Skeletal muscle satellite cell (primary cell): ENCODE measurements around the gene BRD9.
"Not testable (repeated sequence)": the region's sequence is repeated elsewhere in the genome, so short reads cannot be mapped to it uniquely, and the experiment has no call there.

Experiments
- H3K27me3 ChIP-seq: 2 replicates; pipeline ENCODE4 v1.7.0; 2013; ENCODE audit warnings: low read length; ENCODE audit not compliant: control insufficient read depth, insufficient read depth
- H3K36me3 ChIP-seq: 2 replicates; pipeline ENCODE4 v1.7.0; 2013; ENCODE audit warnings: mild to moderate bottlenecking, control low read depth, low read length; ENCODE audit not compliant: insufficient read depth
- H3K4me1 ChIP-seq: 2 replicates; pipeline ENCODE4 v1.7.0; 2013; ENCODE audit warnings: low read length; ENCODE audit not compliant: control insufficient read depth, insufficient read depth
- H3K4me2 ChIP-seq: 2 replicates; pipeline ENCODE4 v1.7.0; 2013; ENCODE audit warnings: mild to moderate bottlenecking, low read length
- H3K4me3 ChIP-seq: 2 replicates; pipeline ENCODE4 v1.7.0; 2013; ENCODE audit warnings: low read length
- H3K9ac ChIP-seq: 2 replicates; pipeline ENCODE4 v1.7.0; 2013; ENCODE audit warnings: mild to moderate bottlenecking, low read depth, low read length, moderate library complexity
- H3K9me3 ChIP-seq: replicated peaks from 2 replicates; pipeline ENCODE4 v1.7.0; 2013; ENCODE audit warnings: mild to moderate bottlenecking, control low read depth, low read length

Gene BRD9

GRCh38 chr5:882253-883183, 10.1 kb downstream of the BRD9 start:
- Histone ChIP-seq H3K4me1 (no peaks in the 10 kb centered on the region), H3K4me3 (no peak overlapping the region), H3K27me3 (no peaks in the 10 kb centered on the region), H3K36me3 (peaks cover 76% of the 10 kb centered on the region), H3K9me3 (no peaks in the 10 kb centered on the region), H3K9ac (no peak overlapping the region), H3K4me2 (no peak overlapping the region)

GRCh38 chr5:881551-881935, 11.1 kb downstream of the BRD9 start:
- no peak overlapping the region for H3K4me3 ChIP-seq
- no peak overlapping the region for H3K4me2 ChIP-seq
- peaks cover 74% of the 10 kb centered on the region for H3K36me3 ChIP-seq
- no peaks in the 10 kb centered on the region for H3K4me1 ChIP-seq
- H3K27me3 ChIP-seq, result no peaks in the 10 kb centered on the region
- H3K9me3 ChIP-seq, result no peaks in the 10 kb centered on the region
- H3K9ac ChIP-seq, result no peak overlapping the region

GRCh38 chr5:880816-881550, 11.6 kb downstream of the BRD9 start:
- Histone ChIP-seq H3K4me2 (no peak overlapping the region), H3K9ac (no peak overlapping the region), H3K27me3 (no peaks in the 10 kb centered on the region), H3K4me3 (no peak overlapping the region), H3K36me3 (peaks cover 69% of the 10 kb centered on the region), H3K9me3 (no peaks in the 10 kb centered on the region), H3K4me1 (no peaks in the 10 kb centered on the region)

- not testable (repeated sequence) for H3K9ac ChIP-seq, H3K27me3 ChIP-seq, H3K4me2 ChIP-seq, H3K4me1 ChIP-seq, H3K9me3 ChIP-seq, H3K4me3 ChIP-seq
- H3K36me3 ChIP-seq, result peaks cover 54% of the 10 kb centered on the region
Observed at GRCh38 chr5:878677-879076, 13.9 kb downstream of the BRD9 start.

DNA sequence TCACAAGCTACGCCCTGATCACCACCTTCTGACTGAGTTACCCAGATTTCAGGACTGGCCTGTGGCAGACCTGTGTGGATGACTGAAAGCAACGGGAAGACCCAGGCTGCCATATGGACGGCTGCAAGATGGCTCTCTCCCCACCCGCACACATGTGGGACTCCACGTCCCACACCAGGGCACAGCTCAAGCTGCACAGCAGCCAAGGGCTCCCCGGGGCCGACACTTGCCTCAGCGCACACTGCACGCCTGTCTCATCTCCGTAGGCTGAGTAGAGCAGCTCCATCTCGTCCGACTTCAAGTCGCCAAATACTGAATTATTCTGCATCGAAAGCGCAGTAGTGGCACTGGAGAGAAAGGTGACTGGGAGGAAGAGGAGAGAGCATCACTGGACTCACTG, 14.5 kb downstream of the BRD9 start:
- Histone ChIP-seq H3K4me3 (no peak overlapping the region), H3K9me3 (no peaks in the 10 kb centered on the region), H3K36me3 (peaks cover 54% of the 10 kb centered on the region), H3K4me1 (no peaks in the 10 kb centered on the region), H3K27me3 (no peaks in the 10 kb centered on the region), H3K4me2 (no peak overlapping the region), H3K9ac (no peak overlapping the region)

DNA sequence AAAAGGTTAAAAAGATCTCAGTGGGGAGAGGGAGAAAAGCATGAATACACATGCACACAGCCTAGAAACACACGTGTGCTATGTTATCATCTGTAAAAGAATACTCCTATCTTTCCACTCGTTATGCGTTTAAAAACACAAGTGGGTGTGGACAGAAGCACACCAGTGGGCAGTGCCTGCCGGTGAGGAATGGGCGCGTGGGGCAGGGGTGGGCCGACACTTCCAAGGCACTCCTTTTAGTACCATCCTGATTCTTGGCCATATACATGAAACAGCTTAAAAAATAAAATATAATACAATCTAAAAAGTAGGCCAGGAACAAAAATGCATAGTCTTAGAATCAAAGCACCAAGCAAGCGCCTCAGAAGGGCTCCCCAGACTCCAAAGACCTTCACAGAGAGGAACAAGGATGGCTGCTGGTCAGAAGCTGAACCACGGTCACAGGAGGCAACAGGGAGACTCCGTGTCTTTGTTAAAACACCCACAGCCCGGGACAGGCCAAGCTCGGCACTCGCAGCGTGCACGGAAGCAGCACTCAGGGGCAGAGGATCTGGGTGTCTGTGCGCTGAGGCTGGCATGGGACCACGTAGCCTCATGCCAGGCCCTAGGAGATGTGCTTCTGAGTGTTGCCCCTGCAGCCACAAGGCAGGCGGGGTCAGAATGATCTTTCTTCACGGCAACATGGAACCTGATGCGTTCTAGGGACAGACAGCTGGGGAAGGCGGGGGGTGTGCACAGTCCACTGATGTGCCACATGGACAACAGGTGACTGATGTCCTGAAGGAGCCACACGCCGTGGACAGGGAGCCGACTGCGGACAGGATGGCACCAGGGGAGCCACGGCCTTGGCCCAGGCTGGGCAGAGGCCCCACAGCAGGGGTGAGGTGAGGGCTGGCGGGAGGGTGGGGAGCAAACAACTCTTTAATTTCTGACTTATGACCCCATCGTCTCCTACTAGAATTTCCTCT, 15.9 kb downstream of the BRD9 start:
- Histone ChIP-seq H3K4me1 (no peaks in the 10 kb centered on the region), H3K4me2 (no peak overlapping the region), H3K36me3 (peaks cover 48% of the 10 kb centered on the region), H3K9ac (no peak overlapping the region), H3K9me3 (no peaks in the 10 kb centered on the region), H3K27me3 (no peaks in the 10 kb centered on the region), H3K4me3 (no peak overlapping the region)

- H3K9ac ChIP-seq, result no peak overlapping the region
- no peaks in the 10 kb centered on the region for H3K9me3 ChIP-seq
- H3K4me3 ChIP-seq, result no peak overlapping the region
- no peaks in the 10 kb centered on the region for H3K27me3 ChIP-seq
- H3K4me2 ChIP-seq, result no peak overlapping the region
- peaks cover 49% of the 10 kb centered on the region for H3K36me3 ChIP-seq
- H3K4me1 ChIP-seq, result no peaks in the 10 kb centered on the region
Observed at GRCh38 chr5:875931-876330, 16.7 kb downstream of the BRD9 start.

DNA sequence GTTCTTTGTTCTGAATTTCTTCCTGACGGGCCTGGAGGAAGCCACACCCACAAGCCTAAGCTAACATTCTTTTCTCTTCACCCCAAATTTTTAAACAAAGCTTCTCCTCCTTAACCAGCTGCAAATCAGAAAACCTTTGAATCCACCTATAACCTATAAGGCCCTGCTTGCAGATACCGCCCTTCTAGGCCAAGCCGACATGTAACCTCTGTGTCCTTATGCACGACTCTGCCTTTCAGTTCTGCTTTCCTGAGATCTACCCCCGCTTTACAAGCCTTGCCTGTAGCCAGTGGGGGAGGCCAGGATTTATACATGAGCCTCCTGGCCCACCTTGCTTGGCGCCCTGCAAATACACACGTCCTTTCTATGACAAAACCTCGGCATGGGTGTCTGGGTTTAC, 19.3 kb downstream of the BRD9 start:
- Histone ChIP-seq H3K4me3 (no peak overlapping the region), H3K36me3 (peaks cover 73% of the 10 kb centered on the region), H3K9ac (no peak overlapping the region)

DNA sequence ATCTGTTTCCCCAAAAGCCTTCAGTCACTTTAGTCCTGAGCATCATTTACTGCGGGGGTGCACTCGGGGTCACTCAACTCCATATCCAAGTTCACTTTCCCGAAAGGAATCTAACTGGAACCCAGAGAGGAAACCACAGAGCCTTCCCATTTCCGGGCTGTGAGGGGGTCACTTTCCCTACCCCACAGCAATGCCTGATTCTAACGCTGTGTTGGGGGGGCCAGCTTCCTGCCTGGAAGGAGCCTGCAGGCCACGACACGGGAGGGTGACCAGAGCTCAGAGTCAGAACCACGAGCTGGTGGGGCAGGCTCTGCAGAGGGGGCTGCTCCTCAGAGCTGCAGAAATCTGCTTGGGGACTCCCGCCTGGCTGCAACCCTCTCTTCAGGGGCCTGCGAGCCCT, 20.3 kb downstream of the BRD9 start:
- Histone ChIP-seq H3K4me2 (no peak overlapping the region), H3K36me3 (peaks cover 72% of the 10 kb centered on the region), H3K9me3 (no peaks in the 10 kb centered on the region), H3K27me3 (no peaks in the 10 kb centered on the region), H3K4me3 (no peak overlapping the region), H3K9ac (no peak overlapping the region), H3K4me1 (no peaks in the 10 kb centered on the region)

More for the DNA sequence above, 19.3 kb downstream of the BRD9 start:
- Histone ChIP-seq H3K9me3 (no peaks in the 10 kb centered on the region), H3K27me3 (no peaks in the 10 kb centered on the region), H3K4me2 (no peak overlapping the region), H3K4me1 (no peaks in the 10 kb centered on the region)

- H3K27me3 ChIP-seq, result no peaks in the 10 kb centered on the region
- H3K4me3 ChIP-seq, result no peak overlapping the region
- H3K4me2 ChIP-seq, result no peak overlapping the region
- no peaks in the 10 kb centered on the region for H3K9me3 ChIP-seq
- H3K4me1 ChIP-seq, result no peaks in the 10 kb centered on the region
- peaks cover 73% of the 10 kb centered on the region for H3K36me3 ChIP-seq
- no peak overlapping the region for H3K9ac ChIP-seq
Observed at GRCh38 chr5:871596-872298, 20.9 kb downstream of the BRD9 start.
